Measurements from ENCODE around the gene SCGB1C1. TPM values are rescaled to one million over a fixed set of nuclear protein-coding genes. Genes with fewer than 3 reads are reported as not detected.

The SCGB1C1 gene
- total RNA-seq, 1 donor from 2014 or later = not detected

Other genes with a start within 250 kb of the SCGB1C1 start
- 59.9 TPM for gene BET1L, start 14.3 kb downstream of the SCGB1C1 start, total RNA-seq
- gene RIC8A, start 14.6 kb downstream of the SCGB1C1 start, total RNA-seq = 108 TPM
- gene SIRT3, start 43.3 kb downstream of the SCGB1C1 start, total RNA-seq = 13.9 TPM
- gene PSMD13, start 43.9 kb downstream of the SCGB1C1 start, total RNA-seq = 87.5 TPM
- gene NLRP6, start 85.3 kb downstream of the SCGB1C1 start, total RNA-seq = 0.36 TPM
- 45.0 TPM for gene PGGHG, start 96.0 kb downstream of the SCGB1C1 start, total RNA-seq
- gene IFITM5, start 106.4 kb downstream of the SCGB1C1 start, total RNA-seq = not detected
- gene IFITM2, start 114.7 kb downstream of the SCGB1C1 start, total RNA-seq = 408 TPM
- 150 TPM for gene IFITM1, start 121.0 kb downstream of the SCGB1C1 start, total RNA-seq
- gene IFITM3, start 127.8 kb downstream of the SCGB1C1 start, total RNA-seq = 536 TPM
- 3.3 TPM for gene B4GALNT4, start 176.4 kb downstream of the SCGB1C1 start, total RNA-seq
- 78.5 TPM for gene PKP3, start 201.1 kb downstream of the SCGB1C1 start, total RNA-seq
- gene SIGIRR, start 221.9 kb downstream of the SCGB1C1 start, total RNA-seq = 73.9 TPM
- gene ANO9, start 248.9 kb downstream of the SCGB1C1 start, total RNA-seq = 17.9 TPM

All from ureter (tissue), 1 donor.